Measurements from ENCODE around the gene MTHFD1.

Gene MTHFD1

GRCh38 chr14:64407329-64407728 lies 19.2 kb downstream of the MTHFD1 start:
- no peak for DNase-seq (ENCODE audit: low read depth)

- DNase-seq (ENCODE audit: low read depth): no peak
These were observed 21.2 kb downstream of the MTHFD1 start for GRCh38 chr14:64409126-64409920.

GRCh38 chr14:64410084-64410774 lies 22.1 kb downstream of the MTHFD1 start:
- DNase-seq (ENCODE audit: low read depth): no peak

GRCh38 chr14:64411001-64411400 lies 22.8 kb downstream of the MTHFD1 start:
- DNase-seq (ENCODE audit: low read depth): no peak

- DNase-seq (ENCODE audit: low read depth): no peak
These were observed 24.1 kb downstream of the MTHFD1 start for GRCh38 chr14:64412237-64412636.

GRCh38 chr14:64416348-64416932 lies 28.3 kb downstream of the MTHFD1 start:
- no peak for DNase-seq (ENCODE audit: low read depth)

- no peak for DNase-seq (ENCODE audit: low read depth)
These were observed 29.1 kb downstream of the MTHFD1 start for GRCh38 chr14:64417055-64417770.

GRCh38 chr14:64417771-64418125 lies 29.6 kb downstream of the MTHFD1 start:
- DNase-seq (ENCODE audit: low read depth): no peak

GRCh38 chr14:64419003-64419402 lies 30.9 kb downstream of the MTHFD1 start:
- no peak for DNase-seq (ENCODE audit: low read depth)

GRCh38 chr14:64421166-64421565 lies 33.0 kb downstream of the MTHFD1 start:
- DNase-seq (ENCODE audit: low read depth): no peak

GRCh38 chr14:64422005-64422404 lies 33.9 kb downstream of the MTHFD1 start:
- no peak for DNase-seq (ENCODE audit: low read depth)

- DNase-seq (ENCODE audit: low read depth): no peak
These were observed 34.6 kb downstream of the MTHFD1 start for GRCh38 chr14:64422756-64423155.

GRCh38 chr14:64423987-64424386 lies 35.8 kb downstream of the MTHFD1 start:
- DNase-seq (ENCODE audit: low read depth): no peak

- no peak for DNase-seq (ENCODE audit: low read depth)
These were observed 46.4 kb downstream of the MTHFD1 start for GRCh38 chr14:64434528-64434927.

- DNase-seq (ENCODE audit: low read depth): no peak
These were observed 50.2 kb downstream of the MTHFD1 start for GRCh38 chr14:64438181-64438841.

- no peak for DNase-seq (ENCODE audit: low read depth)
These were observed 51.0 kb downstream of the MTHFD1 start for GRCh38 chr14:64439141-64439540.

GRCh38 chr14:64440494-64440893 lies 52.3 kb downstream of the MTHFD1 start:
- DNase-seq (ENCODE audit: low read depth): no peak

GRCh38 chr14:64442300-64442988 lies 54.3 kb downstream of the MTHFD1 start:
- DNase-seq (ENCODE audit: low read depth): no peak

- DNase-seq (ENCODE audit: low read depth): no peak
These were observed 56.0 kb downstream of the MTHFD1 start for GRCh38 chr14:64444140-64444539.

- no peak for DNase-seq (ENCODE audit: low read depth)
These were observed 57.1 kb downstream of the MTHFD1 start for GRCh38 chr14:64444984-64445845.
